Panc1 (cell line): ENCODE measurements around the gene PRTFDC1. TPM values are rescaled to one million over a fixed set of nuclear protein-coding genes. Genes with fewer than 3 reads are reported as not detected.

Source experiments
- ATAC-seq: fragments of 200-7000 bp; cut with Tn5 transposase; 2 replicates; pipeline ENCODE4 v1.9.1; 2020; ENCODE audit warnings: mild to moderate bottlenecking, moderate library complexity
- BruUV-seq: library from RNA; stranded (reverse); fragments of 400-500 nt; replicated peaks from 2 replicates; lab custom pipeline; 2021; lab: Mats Ljungman, UMichigan
- CTCF ChIA-PET: fragments of 300-600 bp; sonication (Branson Sonifier 250); formaldehyde crosslinking; loops from one replicate; lab custom pipeline; 2022; ENCODE audit warnings: antibody characterized with exemption; lab: Charles Lee
- POLR2A ChIA-PET: fragments of 300-600 bp; sonication (Branson Sonifier 250); formaldehyde crosslinking; loops from one replicate; lab custom pipeline; 2022; ENCODE audit warnings: antibody characterized with exemption; lab: Charles Lee
- DNase-seq: peaks from one replicate; pipeline ENCODE4 v3.0.0-alpha.2; 2010; ENCODE audit warnings: low read depth, low spot score
- H3K27ac ChIP-seq: 2 replicates; pipeline ENCODE4 v1.5.1; 2011; ENCODE audit warnings: mild to moderate bottlenecking, low read length, inconsistent platforms
- H3K27me3 ChIP-seq: fragments of 200-500 bp; sonication (Bioruptor generic); 2 replicates; pipeline ENCODE4 v1.6.0; 2014; ENCODE audit warnings: low read length, inconsistent platforms; ENCODE audit not compliant: control insufficient read depth, insufficient read depth
- H3K36me3 ChIP-seq: fragments of 200-500 bp; sonication (Bioruptor generic); 2 replicates; pipeline ENCODE4 v1.5.1; 2014; ENCODE audit warnings: inconsistent platforms, mild to moderate bottlenecking, low read length, moderate library complexity; ENCODE audit not compliant: control insufficient read depth, insufficient read depth
- H3K4me1 ChIP-seq: 2 replicates; pipeline ENCODE4 v1.5.1; 2011; ENCODE audit warnings: inconsistent platforms, mild to moderate bottlenecking, low read length, moderate library complexity; ENCODE audit not compliant: control insufficient read depth, insufficient read depth
- H3K4me3 ChIP-seq, 2 experiments: 2 replicates each; pipeline ENCODE4 v1.5.1; 2011 to 2012; ENCODE audit warnings: low read depth in 2 of 2, low read length in 2 of 2, mild to moderate bottlenecking in 2 of 2, inconsistent platforms in 1 of 2, moderate library complexity in 1 of 2
- H3K9me3 ChIP-seq: fragments of 200-500 bp; sonication (Bioruptor generic); 2 replicates; pipeline ENCODE4 v1.5.1; 2014; ENCODE audit warnings: low read depth, mild to moderate bottlenecking, inconsistent platforms, low read length, moderate library complexity; ENCODE audit not compliant: control insufficient read depth, insufficient read depth
- CTCF ChIP-seq: fragments of 450-650 bp; IDR thresholded peaks from 2 replicates; pipeline ENCODE4 v1.5.1; 2017; ENCODE audit warnings: mild to moderate bottlenecking
- POLR2AphosphoS5 ChIP-seq: IDR thresholded peaks from 2 replicates; pipeline ENCODE4 v1.6.1; 2012; ENCODE audit warnings: mild to moderate bottlenecking, low read depth, low read length, moderate library complexity
- SIN3A ChIP-seq: IDR thresholded peaks from 2 replicates; pipeline ENCODE4 v1.6.1; 2012; ENCODE audit warnings: low read depth, mild to moderate bottlenecking, low read length, moderate library complexity, borderline replicate concordance; ENCODE audit not compliant: insufficient read depth
- TCF7L2 ChIP-seq: IDR thresholded peaks from 2 replicates; pipeline ENCODE4 v1.6.1; 2011; ENCODE audit warnings: mild to moderate bottlenecking, low read depth, low read length, inconsistent platforms
- in situ Hi-C: cut with HindIII; loops from 2 replicates; pipeline ENCODE4 v1.10.0; 2016; ENCODE audit warnings: low sequenced_read_pairs, low pct_unique_long_range_greater_than_20kb
- intact Hi-C: fragments of 100-400 bp; cut with micrococcal nuclease; formaldehyde crosslinking; loops from one replicate; pipeline ENCODE4 v1.10.0; 2022; ENCODE audit not compliant: unreplicated experiment
- total RNA-seq: library from RNA; stranded (reverse); gene quantifications from one replicate; pipeline ENCODE4 v1.2.1, GENCODE V29; 2021; ENCODE audit not compliant: unreplicated experiment
- TF ChIP-seq, protein P1 (sequence below), 2 experiments: IDR thresholded peaks; 2 replicates each; pipeline ENCODE4 v1.6.1; 2011 to 2012; ENCODE audit warnings: low read depth in 2 of 2, control low read depth in 1 of 2, low read length in 1 of 2, mild to moderate bottlenecking in 1 of 2, moderate library complexity in 1 of 2; ENCODE audit not compliant: insufficient read depth in 1 of 2

Gene PRTFDC1
- total RNA-seq, 1 experiment from 2014 or later, result 3.0 TPM

DNA sequence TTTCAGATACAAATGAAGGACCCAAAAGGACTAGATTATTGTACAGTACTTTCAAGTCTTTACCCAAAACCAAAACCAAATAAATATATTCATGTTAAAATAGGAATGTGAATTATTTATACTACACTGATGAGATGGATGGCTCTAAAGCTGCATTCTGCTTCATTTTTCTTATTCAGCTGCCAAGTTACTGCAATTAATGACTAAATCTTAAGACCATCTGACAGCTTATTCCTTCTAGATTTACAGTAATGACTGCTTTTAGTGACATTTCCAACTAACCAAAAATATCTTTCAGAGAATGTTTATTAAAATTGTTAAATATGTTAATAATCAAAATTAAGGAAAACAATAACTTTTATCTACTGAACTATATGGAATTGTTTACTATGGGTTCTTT is 42.7 kb upstream of the PRTFDC1 start:
- CTCF ChIA-PET, result no interaction called here
- TF ChIP-seq POLR2AphosphoS5 (no peak), TCF7L2 (no peak), SIN3A (no peak), CTCF (no peak)
- TF ChIP-seq, protein P1, sequence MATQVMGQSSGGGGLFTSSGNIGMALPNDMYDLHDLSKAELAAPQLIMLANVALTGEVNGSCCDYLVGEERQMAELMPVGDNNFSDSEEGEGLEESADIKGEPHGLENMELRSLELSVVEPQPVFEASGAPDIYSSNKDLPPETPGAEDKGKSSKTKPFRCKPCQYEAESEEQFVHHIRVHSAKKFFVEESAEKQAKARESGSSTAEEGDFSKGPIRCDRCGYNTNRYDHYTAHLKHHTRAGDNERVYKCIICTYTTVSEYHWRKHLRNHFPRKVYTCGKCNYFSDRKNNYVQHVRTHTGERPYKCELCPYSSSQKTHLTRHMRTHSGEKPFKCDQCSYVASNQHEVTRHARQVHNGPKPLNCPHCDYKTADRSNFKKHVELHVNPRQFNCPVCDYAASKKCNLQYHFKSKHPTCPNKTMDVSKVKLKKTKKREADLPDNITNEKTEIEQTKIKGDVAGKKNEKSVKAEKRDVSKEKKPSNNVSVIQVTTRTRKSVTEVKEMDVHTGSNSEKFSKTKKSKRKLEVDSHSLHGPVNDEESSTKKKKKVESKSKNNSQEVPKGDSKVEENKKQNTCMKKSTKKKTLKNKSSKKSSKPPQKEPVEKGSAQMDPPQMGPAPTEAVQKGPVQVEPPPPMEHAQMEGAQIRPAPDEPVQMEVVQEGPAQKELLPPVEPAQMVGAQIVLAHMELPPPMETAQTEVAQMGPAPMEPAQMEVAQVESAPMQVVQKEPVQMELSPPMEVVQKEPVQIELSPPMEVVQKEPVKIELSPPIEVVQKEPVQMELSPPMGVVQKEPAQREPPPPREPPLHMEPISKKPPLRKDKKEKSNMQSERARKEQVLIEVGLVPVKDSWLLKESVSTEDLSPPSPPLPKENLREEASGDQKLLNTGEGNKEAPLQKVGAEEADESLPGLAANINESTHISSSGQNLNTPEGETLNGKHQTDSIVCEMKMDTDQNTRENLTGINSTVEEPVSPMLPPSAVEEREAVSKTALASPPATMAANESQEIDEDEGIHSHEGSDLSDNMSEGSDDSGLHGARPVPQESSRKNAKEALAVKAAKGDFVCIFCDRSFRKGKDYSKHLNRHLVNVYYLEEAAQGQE (IDR thresholded peaks at IDR 0.05; ENCODE audit: insufficient read depth in 1 of 2, low read depth in 2 of 2, low read length in 1 of 2), result no peak
- Histone ChIP-seq H3K9me3 (no peaks in the 10 kb centered on the region), H3K36me3 (no peaks in the 10 kb centered on the region; the same call in 1 of the 2 replicates), H3K4me3 (no peak overlapping the region), H3K4me1 (no peaks in the 10 kb centered on the region), H3K27ac (no peak overlapping the region), H3K27me3 (no peaks in the 10 kb centered on the region)
- BruUV-seq, result no TSS peak
- ATAC-seq (no peak), DNase-seq (no peak)
- intact Hi-C loops (loop anchor here (10.0 kb wide), 1 partner anchor 350 kb away; no protein-coding TSS in a partner anchor), in situ Hi-C loops (no loop called here)
- POLR2A ChIA-PET, result no interaction called here

GRCh38 chr10:24993237-24993958 is 41.0 kb upstream of the PRTFDC1 start:
- no peak for ATAC-seq
- Histone ChIP-seq H3K9me3 (no peaks in the 10 kb centered on the region), H3K27me3 (no peaks in the 10 kb centered on the region), H3K27ac (no peak overlapping the region), H3K4me1 (no peaks in the 10 kb centered on the region), H3K36me3 (no peaks in the 10 kb centered on the region), H3K4me3 (no peak overlapping the region)
- POLR2A ChIA-PET, result no interaction called here
- in situ Hi-C loops, result no loop called here
- no TSS peak for BruUV-seq
- DNase-seq, result no peak
- CTCF ChIA-PET, result no interaction called here
- intact Hi-C loops, result loop anchor here (10.0 kb wide), 1 partner anchor 349 kb away; no protein-coding TSS in a partner anchor
- TF ChIP-seq TCF7L2 (no peak), SIN3A (no peak), CTCF (no peak), POLR2AphosphoS5 (no peak)
- TF ChIP-seq, protein P1 (IDR thresholded peaks at IDR 0.05; ENCODE audit: insufficient read depth in 1 of 2, low read depth in 2 of 2, low read length in 1 of 2), result no peak
